Measurements from ENCODE around the gene SLC22A23.

The SLC22A23 gene

GRCh38 chr6:3268680-3269079 is 188.2 kb downstream of the SLC22A23 start:
- ATAC-seq (ENCODE audit: low read depth) = no peak
- H3K4me3 ChIP-seq (ENCODE audit: severe bottlenecking) = no peak overlapping the region

GRCh38 chr6:3267162-3267561 is 189.7 kb downstream of the SLC22A23 start:
- Histone ChIP-seq H3K27me3 (ENCODE audit: insufficient read depth, poor library complexity, severe bottlenecking) (no peaks in the 10 kb centered on the region), H3K4me1 (ENCODE audit: insufficient read depth, poor library complexity, severe bottlenecking) (no peaks in the 10 kb centered on the region), H3K36me3 (ENCODE audit: low read depth) (peaks cover 62% of the 10 kb centered on the region), H3K9me3 (ENCODE audit: severe bottlenecking) (no peaks in the 10 kb centered on the region), H3K27ac (ENCODE audit: poor library complexity, severe bottlenecking) (no peak overlapping the region), H3K4me3 (ENCODE audit: severe bottlenecking) (no peak overlapping the region)
- no peak for DNase-seq (ENCODE audit: low spot score)
- TF ChIP-seq CTCF (IDR thresholded peaks at IDR 0.05; ENCODE audit: poor library complexity, severe bottlenecking) = no peak
- no peak for ATAC-seq (ENCODE audit: low read depth)

More at GRCh38 chr6:3268680-3269079, 188.2 kb downstream of the SLC22A23 start:
- TF ChIP-seq CTCF (IDR thresholded peaks at IDR 0.05; ENCODE audit: poor library complexity, severe bottlenecking) = no peak
- H3K36me3 ChIP-seq (ENCODE audit: low read depth) = peaks cover 52% of the 10 kb centered on the region
- no peaks in the 10 kb centered on the region for H3K9me3 ChIP-seq (ENCODE audit: severe bottlenecking)
- no peak for DNase-seq (ENCODE audit: low spot score)
- H3K27me3 ChIP-seq (ENCODE audit: insufficient read depth, poor library complexity, severe bottlenecking) = no peaks in the 10 kb centered on the region
- H3K27ac ChIP-seq (ENCODE audit: poor library complexity, severe bottlenecking) = no peak overlapping the region
- no peaks in the 10 kb centered on the region for H3K4me1 ChIP-seq (ENCODE audit: insufficient read depth, poor library complexity, severe bottlenecking)

- TF ChIP-seq CTCF (IDR thresholded peaks at IDR 0.05; ENCODE audit: poor library complexity, severe bottlenecking) = no peak
- no peaks in the 10 kb centered on the region for H3K9me3 ChIP-seq (ENCODE audit: severe bottlenecking)
These were observed 190.7 kb downstream of the SLC22A23 start for GRCh38 chr6:3266170-3266569.

GRCh38 chr6:3265671-3266070 is 191.2 kb downstream of the SLC22A23 start:
- Histone ChIP-seq H3K36me3 (ENCODE audit: low read depth) (peaks cover 58% of the 10 kb centered on the region), H3K9me3 (ENCODE audit: severe bottlenecking) (no peaks in the 10 kb centered on the region)
- TF ChIP-seq CTCF (IDR thresholded peaks at IDR 0.05; ENCODE audit: poor library complexity, severe bottlenecking) = no peak

More at GRCh38 chr6:3266170-3266569, 190.7 kb downstream of the SLC22A23 start:
- Histone ChIP-seq H3K36me3 (ENCODE audit: low read depth) (peaks cover 59% of the 10 kb centered on the region), H3K27ac (ENCODE audit: poor library complexity, severe bottlenecking) (no peak overlapping the region), H3K4me1 (ENCODE audit: insufficient read depth, poor library complexity, severe bottlenecking) (no peaks in the 10 kb centered on the region), H3K4me3 (ENCODE audit: severe bottlenecking) (no peak overlapping the region), H3K27me3 (ENCODE audit: insufficient read depth, poor library complexity, severe bottlenecking) (no peaks in the 10 kb centered on the region)
- DNase-seq (ENCODE audit: low spot score) = no peak
- ATAC-seq (ENCODE audit: low read depth) = no peak

GRCh38 chr6:3264356-3264755 is 192.5 kb downstream of the SLC22A23 start:
- H3K4me1 ChIP-seq (ENCODE audit: insufficient read depth, poor library complexity, severe bottlenecking) = peaks cover 7% of the 10 kb centered on the region
- no peak for TF ChIP-seq CTCF (IDR thresholded peaks at IDR 0.05; ENCODE audit: poor library complexity, severe bottlenecking)
- H3K27ac ChIP-seq (ENCODE audit: poor library complexity, severe bottlenecking) = no peak overlapping the region
- ATAC-seq (ENCODE audit: low read depth) = no peak
- DNase-seq (ENCODE audit: low spot score) = no peak
- H3K4me3 ChIP-seq (ENCODE audit: severe bottlenecking) = no peak overlapping the region
- H3K9me3 ChIP-seq (ENCODE audit: severe bottlenecking) = no peaks in the 10 kb centered on the region
- H3K36me3 ChIP-seq (ENCODE audit: low read depth) = peaks cover 55% of the 10 kb centered on the region
- no peaks in the 10 kb centered on the region for H3K27me3 ChIP-seq (ENCODE audit: insufficient read depth, poor library complexity, severe bottlenecking)

More at GRCh38 chr6:3265671-3266070, 191.2 kb downstream of the SLC22A23 start:
- Histone ChIP-seq H3K27ac (ENCODE audit: poor library complexity, severe bottlenecking) (no peak overlapping the region), H3K4me1 (ENCODE audit: insufficient read depth, poor library complexity, severe bottlenecking) (peaks cover 3% of the 10 kb centered on the region), H3K27me3 (ENCODE audit: insufficient read depth, poor library complexity, severe bottlenecking) (no peaks in the 10 kb centered on the region), H3K4me3 (ENCODE audit: severe bottlenecking) (no peak overlapping the region)
- DNase-seq (ENCODE audit: low spot score) (no peak), ATAC-seq (ENCODE audit: low read depth) (no peak)

Data from RWPE2 (cell line).